Lower leg skin (tissue), 3 donors: ENCODE results near the gene FRY.

ENCODE experiments used
- POLR2A ChIP-seq, 2 donors: fragments of 450-650 bp; IDR thresholded peaks; one replicate each; pipeline ENCODE4 v1.6.1; 2016 to 2017; ENCODE audit warnings: antibody characterized with exemption in 2 of 2, mild to moderate bottlenecking in 1 of 2, moderate library complexity in 1 of 2
- TF ChIP-seq, protein P1 (sequence below), 3 donors: fragments of 450-650 bp; IDR thresholded peaks; one replicate each; pipeline ENCODE4 v1.5.1; 2016; ENCODE audit warnings: antibody characterized with exemption in 3 of 3, mild to moderate bottlenecking in 3 of 3, moderate library complexity in 2 of 3

DNA sequence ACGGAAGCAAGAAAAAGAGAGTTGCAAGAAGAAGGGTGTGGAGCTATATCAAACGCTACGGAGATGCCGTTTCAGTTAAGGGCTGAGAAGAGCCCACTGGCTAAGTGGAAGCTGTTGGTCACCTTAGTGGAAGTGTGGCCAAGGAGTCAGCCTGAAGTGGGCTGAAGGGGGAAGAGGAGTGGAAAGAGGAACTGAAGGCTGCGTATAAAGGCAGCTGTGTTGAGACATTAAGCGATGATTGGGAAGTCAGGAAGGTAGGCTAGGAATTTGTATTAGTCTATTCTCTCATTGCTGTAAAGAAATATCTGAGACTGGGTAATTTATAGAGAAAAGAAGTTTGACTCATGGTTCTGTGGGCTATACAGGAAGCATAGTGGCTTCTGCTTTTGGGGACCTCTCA is 14.1 kb upstream of the FRY start:
- TF ChIP-seq POLR2A (IDR thresholded peaks at IDR 0.05): no peak
- TF ChIP-seq, protein P1, sequence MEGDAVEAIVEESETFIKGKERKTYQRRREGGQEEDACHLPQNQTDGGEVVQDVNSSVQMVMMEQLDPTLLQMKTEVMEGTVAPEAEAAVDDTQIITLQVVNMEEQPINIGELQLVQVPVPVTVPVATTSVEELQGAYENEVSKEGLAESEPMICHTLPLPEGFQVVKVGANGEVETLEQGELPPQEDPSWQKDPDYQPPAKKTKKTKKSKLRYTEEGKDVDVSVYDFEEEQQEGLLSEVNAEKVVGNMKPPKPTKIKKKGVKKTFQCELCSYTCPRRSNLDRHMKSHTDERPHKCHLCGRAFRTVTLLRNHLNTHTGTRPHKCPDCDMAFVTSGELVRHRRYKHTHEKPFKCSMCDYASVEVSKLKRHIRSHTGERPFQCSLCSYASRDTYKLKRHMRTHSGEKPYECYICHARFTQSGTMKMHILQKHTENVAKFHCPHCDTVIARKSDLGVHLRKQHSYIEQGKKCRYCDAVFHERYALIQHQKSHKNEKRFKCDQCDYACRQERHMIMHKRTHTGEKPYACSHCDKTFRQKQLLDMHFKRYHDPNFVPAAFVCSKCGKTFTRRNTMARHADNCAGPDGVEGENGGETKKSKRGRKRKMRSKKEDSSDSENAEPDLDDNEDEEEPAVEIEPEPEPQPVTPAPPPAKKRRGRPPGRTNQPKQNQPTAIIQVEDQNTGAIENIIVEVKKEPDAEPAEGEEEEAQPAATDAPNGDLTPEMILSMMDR (IDR thresholded peaks at IDR 0.05): no peak
